Liver (tissue), 3 donors: ENCODE results near the gene LRP11.

Source experiments
- CTCF ChIP-seq: fragments of 150-350 bp; IDR thresholded peaks from 2 replicates; pipeline ENCODE4 v1.5.1; 2017; ENCODE audit warnings: improper control_type of control experiment, low read depth, low read length; ENCODE audit not compliant: missing input control
- GABPA ChIP-seq, 2 donors: IDR thresholded peaks in 1 of 2; conservative IDR thresholded peaks in 1 of 2; 2 replicates each; pipeline ENCODE4 v1.6.1; 2016; ENCODE audit warnings: antibody characterized with exemption in 2 of 2, mild to moderate bottlenecking in 1 of 2, moderate library complexity in 1 of 2
- JUND ChIP-seq, 2 donors: IDR thresholded peaks; 2 replicates each; pipeline ENCODE4 v1.6.1; 2016; ENCODE audit warnings: antibody characterized with exemption in 2 of 2
- RAD21 ChIP-seq, 2 donors: IDR thresholded peaks; 2 replicates each; pipeline ENCODE4 v1.6.1; 2016; ENCODE audit warnings: antibody characterized with exemption in 2 of 2, mild to moderate bottlenecking in 2 of 2
- SP1 ChIP-seq: IDR thresholded peaks from 2 replicates; pipeline ENCODE4 v1.6.1; 2018; ENCODE audit warnings: antibody characterized with exemption, mild to moderate bottlenecking
- TAF1 ChIP-seq: conservative IDR thresholded peaks from 2 replicates; pipeline ENCODE4 v1.6.1; 2016; ENCODE audit warnings: antibody characterized with exemption, mild to moderate bottlenecking
- TF ChIP-seq, protein P1 (sequence below): IDR thresholded peaks from 2 replicates; pipeline ENCODE4 v1.6.1; 2016; ENCODE audit warnings: antibody characterized with exemption
- donor health status: healthy.
- donor health status: healthy.

DNA sequence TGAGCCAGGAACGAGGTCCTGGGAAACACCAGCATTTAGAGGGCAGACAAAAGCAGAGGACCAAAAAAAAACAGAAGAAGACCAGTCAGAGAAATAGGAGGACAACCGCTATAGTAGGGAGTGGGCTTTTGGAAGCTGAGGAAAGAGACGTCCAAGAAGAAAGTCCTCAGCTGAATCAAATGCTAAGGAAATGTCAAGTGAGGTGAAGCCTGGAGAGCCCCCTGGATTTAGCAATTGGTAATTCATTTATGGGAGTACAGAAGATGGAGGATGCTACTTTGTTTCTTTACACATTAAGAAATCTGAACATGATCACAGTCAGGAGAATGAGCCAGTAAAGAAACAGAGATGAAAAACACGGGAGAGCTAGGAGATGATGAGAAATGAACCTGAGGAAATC lies 41.1 kb downstream of the LRP11 start:
- TF ChIP-seq CTCF (no peak), RAD21 (IDR thresholded peaks at IDR 0.05) (no peak), JUND (IDR thresholded peaks at IDR 0.05) (no peak), GABPA (IDR thresholded peaks at IDR 0.05 in 1 of 2, conservative IDR thresholded peaks at IDR 0.05 in 1 of 2) (no peak), SP1 (no peak), TAF1 (no peak)
- TF ChIP-seq, protein P1, sequence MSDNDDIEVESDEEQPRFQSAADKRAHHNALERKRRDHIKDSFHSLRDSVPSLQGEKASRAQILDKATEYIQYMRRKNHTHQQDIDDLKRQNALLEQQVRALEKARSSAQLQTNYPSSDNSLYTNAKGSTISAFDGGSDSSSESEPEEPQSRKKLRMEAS: no peak
